ENCODE measurements around the gene ZBTB20. TPM values are rescaled to one million over a fixed set of nuclear protein-coding genes. Genes with fewer than 3 reads are reported as not detected.
A peak's percentile ranks its signal among the peaks of the same experiment; 100 is the strongest.
"Not testable (repeated sequence)": the region's sequence is repeated elsewhere in the genome, so short reads cannot be mapped to it uniquely, and the experiment has no call there.

ZBTB20 gene
- total and polyA plus RNA-seq, 8 donors = 0.15 to 149 (median 38.5) TPM

- H3K9me3 ChIP-seq = no peaks in the 10 kb centered on the region
- H3K4me3 ChIP-seq = no peak overlapping the region
- WGBS, 5 donors = 93 to 100% (median 96%) methylated on average over 1 of the region's 1 CpG
- DNase-seq = peak in 1 of 2 donors; percentile 71
- H3K27me3 ChIP-seq = no peaks in the 10 kb centered on the region
- intact Hi-C loops (cut with DNase I; ENCODE audit: low total_unique reads) = no loop called here
- H3K27ac ChIP-seq = no peak overlapping the region
- H3K36me3 ChIP-seq = no peaks in the 10 kb centered on the region
- TF ChIP-seq CTCF (IDR thresholded peaks at IDR 0.05) (peak in 5 of 7 experiments; percentile 20 to 48 (median 28)), POLR2A (IDR thresholded peaks at IDR 0.05) (no peak)
- peaks cover 0 to 18% (median 6%) of the 10 kb centered on the region in 4 donors for H3K4me1 ChIP-seq
Measured at GRCh38 chr3:114827495-114827894, 319.6 kb downstream of the ZBTB20 start.

- 88 to 95% (median 90%) methylated on average over 1 of the region's 1 CpG for WGBS, 5 donors
- TF ChIP-seq POLR2A (IDR thresholded peaks at IDR 0.05) = no peak
- TF ChIP-seq POLR2AphosphoS5 (IDR thresholded peaks at IDR 0.05) = no peak
- TF ChIP-seq EP300 (IDR thresholded peaks at IDR 0.05) = no peak
- TF ChIP-seq CTCF (IDR thresholded peaks at IDR 0.05) = no peak
- intact Hi-C loops (cut with DNase I; ENCODE audit: low total_unique reads) = no loop called here
Measured at GRCh38 chr3:114824014-114824413, 323.1 kb downstream of the ZBTB20 start.

GRCh38 chr3:114823061-114823460, 324.0 kb downstream of the ZBTB20 start:
- TF ChIP-seq EP300 (IDR thresholded peaks at IDR 0.05) (no peak), POLR2AphosphoS5 (IDR thresholded peaks at IDR 0.05) (no peak), POLR2A (IDR thresholded peaks at IDR 0.05) (no peak), CTCF (IDR thresholded peaks at IDR 0.05) (no peak)
- intact Hi-C loops (cut with DNase I; ENCODE audit: low total_unique reads) = no loop called here

More at GRCh38 chr3:114824014-114824413, 323.1 kb downstream of the ZBTB20 start:
- no peak overlapping the region for H3K27ac ChIP-seq
- H3K36me3 ChIP-seq = no peaks in the 10 kb centered on the region
- H3K4me1 ChIP-seq = peaks cover 0 to 3% (median 0%) of the 10 kb centered on the region in 4 donors
- DNase-seq = no peak
- H3K27me3 ChIP-seq = no peaks in the 10 kb centered on the region
- H3K4me3 ChIP-seq = no peak overlapping the region
- no peaks in the 10 kb centered on the region for H3K9me3 ChIP-seq

GRCh38 chr3:114816052-114816451, 331.0 kb downstream of the ZBTB20 start:
- DNase-seq = no peak
- no peaks in the 10 kb centered on the region for H3K36me3 ChIP-seq
- no peaks in the 10 kb centered on the region for H3K9me3 ChIP-seq
- H3K4me3 ChIP-seq = no peak overlapping the region
- no peaks in the 10 kb centered on the region for H3K27me3 ChIP-seq
- H3K4me1 ChIP-seq = no peaks in the 10 kb centered on the region
- TF ChIP-seq POLR2A (IDR thresholded peaks at IDR 0.05) (no peak), CTCF (IDR thresholded peaks at IDR 0.05) (no peak), EP300 (IDR thresholded peaks at IDR 0.05) (no peak), POLR2AphosphoS5 (IDR thresholded peaks at IDR 0.05) (no peak)
- no peak overlapping the region for H3K27ac ChIP-seq
- 13 to 38% (median 27%) methylated on average over 2 of the region's 2 CpGs for WGBS, 5 donors
- intact Hi-C loops (cut with DNase I; ENCODE audit: low total_unique reads) = no loop called here

More at GRCh38 chr3:114823061-114823460, 324.0 kb downstream of the ZBTB20 start:
- Histone ChIP-seq H3K36me3 (no peaks in the 10 kb centered on the region), H3K27ac (no peak overlapping the region), H3K4me1 (no peaks in the 10 kb centered on the region), H3K4me3 (no peak overlapping the region), H3K9me3 (no peaks in the 10 kb centered on the region), H3K27me3 (no peaks in the 10 kb centered on the region)
- DNase-seq = no peak

GRCh38 chr3:114812541-114813238, 334.4 kb downstream of the ZBTB20 start:
- intact Hi-C loops (cut with DNase I; ENCODE audit: low total_unique reads); H3K27me3 ChIP-seq; H3K4me1 ChIP-seq; H3K36me3 ChIP-seq; H3K9me3 ChIP-seq; H3K27ac ChIP-seq; DNase-seq; H3K4me3 ChIP-seq: not testable (repeated sequence)
- WGBS, 5 donors = 92 to 98% (median 96%) methylated on average over 38 to 49 of the region's 49 CpGs

All from stomach (tissue), 9 donors.